Fibroblast of pulmonary artery (primary cell): ENCODE measurements around the gene EGF.

Experiments
- DNase-seq: peaks from one replicate; pipeline ENCODE4 v3.0.0-alpha.2; 2010; ENCODE audit warnings: low read depth
- H3K4me3 ChIP-seq: replicated peaks from 2 replicates; pipeline ENCODE4 v1.5.1; 2011; ENCODE audit warnings: low read depth, mild to moderate bottlenecking, control low read depth, low read length, moderate library complexity
- CTCF ChIP-seq: IDR thresholded peaks from 2 replicates; pipeline ENCODE4 v1.5.1; 2011; ENCODE audit warnings: mild to moderate bottlenecking, control low read depth, low read length, inconsistent platforms; ENCODE audit errors: missing control alignments

The EGF gene

GRCh38 chr4:109912706-109913595 is at the start of gene EGF:
EGF (plus strand) TSS chr4:109912883; CDS start chr4:109913336, 453 bp downstream.
- DNase-seq, result peak; percentile 47
- no peak within 1 kb of the TSS for H3K4me3 ChIP-seq
- no peak for TF ChIP-seq CTCF

GRCh38 chr4:109864134-109864533 is 48.5 kb upstream of the EGF start:
- no peak for TF ChIP-seq CTCF

GRCh38 chr4:109870061-109870460 is 42.6 kb upstream of the EGF start:
- no peak for TF ChIP-seq CTCF
- H3K4me3 ChIP-seq, result no peak overlapping the region
- no peak for DNase-seq

More at GRCh38 chr4:109864134-109864533, 48.5 kb upstream of the EGF start:
- H3K4me3 ChIP-seq, result no peak overlapping the region
- no peak for DNase-seq

- no peak overlapping the region for H3K4me3 ChIP-seq
- no peak for TF ChIP-seq CTCF
- DNase-seq, result no peak
Observed at GRCh38 chr4:109872065-109872464, 40.6 kb upstream of the EGF start.

GRCh38 chr4:109872950-109873656 is 39.6 kb upstream of the EGF start:
- H3K4me3 ChIP-seq, result no peak overlapping the region
- no peak for TF ChIP-seq CTCF
- DNase-seq, result no peak

GRCh38 chr4:109873791-109874514 is 38.7 kb upstream of the EGF start:
- H3K4me3 ChIP-seq, result no peak overlapping the region
- DNase-seq, result peak; percentile 8
- TF ChIP-seq CTCF, result no peak
